HG03039 (cell line): ENCODE results near the gene NFATC1.

Source experiments
- ATAC-seq: cut with Tn5 transposase; IDR thresholded peaks from one replicate; pipeline ENCODE4 v1.9.1; 2021; ENCODE audit warnings: mild to moderate bottlenecking, moderate library complexity; ENCODE audit not compliant: unreplicated experiment

Gene NFATC1

DNA sequence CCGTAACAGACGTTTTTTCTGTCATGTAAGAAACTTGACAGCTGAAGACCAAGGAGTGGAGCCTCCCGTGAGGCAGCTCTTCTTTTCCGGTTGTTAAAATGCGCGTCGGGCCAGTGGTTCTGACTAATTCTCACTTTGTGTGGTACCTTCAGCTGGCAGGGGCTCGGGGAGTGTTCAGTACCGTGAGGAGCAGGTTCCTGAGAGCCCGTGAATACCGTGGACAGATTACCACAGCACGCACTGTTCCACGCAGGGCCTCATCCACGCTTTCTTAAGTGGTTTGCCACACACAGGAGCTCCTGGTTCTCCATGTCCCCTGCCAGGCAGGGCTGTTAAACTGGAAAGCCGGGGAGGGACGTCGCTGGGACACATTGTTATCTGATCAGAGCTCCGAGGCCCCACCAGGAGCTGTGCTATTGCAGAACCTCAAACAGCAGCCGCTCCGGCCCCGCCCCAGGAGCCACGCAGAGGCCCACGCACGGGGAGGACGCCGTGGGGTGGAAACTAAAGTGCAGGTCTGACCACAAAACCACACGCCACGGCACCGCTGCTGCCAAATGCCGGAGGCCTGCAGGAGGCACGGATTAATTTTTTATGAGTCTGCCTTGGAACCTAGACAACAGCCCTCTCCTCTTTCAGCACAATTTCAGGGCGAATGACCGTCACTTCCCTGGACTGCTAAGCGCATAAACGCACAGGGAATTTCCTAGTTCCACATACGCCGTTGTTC lies 43.3 kb downstream of the NFATC1 start:
- no peak for ATAC-seq

DNA sequence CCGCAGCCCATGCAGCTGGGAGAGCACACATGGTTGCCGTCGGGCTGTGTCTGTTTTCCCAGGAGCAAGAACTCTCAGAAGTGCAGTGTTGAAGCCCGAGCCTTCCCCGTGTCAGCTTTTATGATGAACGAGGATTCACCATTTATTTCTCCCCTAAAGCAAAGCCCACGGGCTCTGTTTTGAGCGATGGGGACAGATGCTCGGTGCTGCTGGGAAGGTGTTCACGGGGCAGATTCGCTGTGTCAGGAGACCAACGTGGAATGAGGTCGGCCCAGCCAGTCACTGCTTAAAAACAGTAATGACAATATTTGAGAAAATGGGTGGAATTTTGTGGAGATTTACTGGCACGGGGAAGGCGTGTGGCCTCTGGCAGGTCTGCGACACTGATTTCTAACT lies 43.9 kb downstream of the NFATC1 start:
- ATAC-seq, result no peak

DNA sequence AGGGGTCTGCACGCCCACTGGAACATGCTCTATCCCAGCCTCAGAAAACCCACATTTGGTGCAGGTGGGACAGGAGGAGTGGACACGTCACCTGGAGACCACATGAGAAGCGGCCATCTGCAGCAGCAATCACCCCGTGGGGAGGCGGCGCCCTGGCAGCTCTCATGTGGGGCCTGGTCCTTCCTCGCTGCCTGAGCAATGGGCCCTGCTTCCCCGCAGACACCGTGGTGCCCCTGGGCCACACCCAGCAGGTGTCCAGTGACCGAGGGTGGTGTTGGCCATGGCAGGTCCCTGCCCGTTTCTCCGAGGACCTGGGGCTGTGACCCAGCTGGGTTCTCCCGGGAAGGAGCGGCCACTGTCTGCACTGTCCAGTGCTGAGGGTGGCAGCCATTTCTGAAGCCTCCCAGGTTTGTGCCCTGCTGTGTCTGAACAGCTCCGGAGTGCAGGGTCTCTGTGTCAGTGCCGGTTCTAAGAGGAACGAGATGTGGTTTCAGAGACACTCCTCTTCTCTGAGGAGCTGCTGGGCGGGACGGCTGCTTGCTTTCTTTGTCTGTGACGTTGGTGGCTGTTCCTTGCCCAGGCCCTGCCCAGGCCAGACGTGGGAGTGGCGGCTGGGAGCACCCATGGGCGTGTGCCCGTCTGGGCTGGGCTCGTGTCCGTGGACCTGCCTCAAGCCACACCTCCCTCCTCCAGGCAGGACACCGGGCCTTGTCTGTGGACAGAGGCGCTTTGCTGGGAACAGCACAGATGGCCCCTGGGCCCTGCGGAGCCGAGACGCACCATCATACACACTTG lies 44.8 kb downstream of the NFATC1 start:
- no peak for ATAC-seq

DNA sequence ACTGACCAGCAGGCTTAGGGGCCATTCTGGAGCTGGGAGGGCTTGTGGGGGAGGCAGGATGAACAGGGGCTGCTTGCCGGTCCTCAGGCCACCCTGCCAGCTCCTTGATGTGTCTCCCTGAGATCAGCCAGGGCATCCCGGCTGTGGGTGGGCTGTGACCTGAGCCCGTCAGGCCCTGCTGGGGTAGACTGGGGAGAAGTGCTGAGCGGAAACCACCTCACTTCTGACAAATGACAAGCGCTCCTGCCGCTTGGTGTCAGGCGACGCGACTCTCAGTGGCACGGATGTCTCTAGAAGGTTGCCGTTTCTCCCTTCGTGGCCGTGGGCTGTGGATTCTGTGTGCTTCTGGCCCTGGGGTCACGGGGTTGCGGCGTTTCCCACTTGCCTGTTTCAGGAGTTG lies 45.7 kb downstream of the NFATC1 start:
- ATAC-seq, result no peak

DNA sequence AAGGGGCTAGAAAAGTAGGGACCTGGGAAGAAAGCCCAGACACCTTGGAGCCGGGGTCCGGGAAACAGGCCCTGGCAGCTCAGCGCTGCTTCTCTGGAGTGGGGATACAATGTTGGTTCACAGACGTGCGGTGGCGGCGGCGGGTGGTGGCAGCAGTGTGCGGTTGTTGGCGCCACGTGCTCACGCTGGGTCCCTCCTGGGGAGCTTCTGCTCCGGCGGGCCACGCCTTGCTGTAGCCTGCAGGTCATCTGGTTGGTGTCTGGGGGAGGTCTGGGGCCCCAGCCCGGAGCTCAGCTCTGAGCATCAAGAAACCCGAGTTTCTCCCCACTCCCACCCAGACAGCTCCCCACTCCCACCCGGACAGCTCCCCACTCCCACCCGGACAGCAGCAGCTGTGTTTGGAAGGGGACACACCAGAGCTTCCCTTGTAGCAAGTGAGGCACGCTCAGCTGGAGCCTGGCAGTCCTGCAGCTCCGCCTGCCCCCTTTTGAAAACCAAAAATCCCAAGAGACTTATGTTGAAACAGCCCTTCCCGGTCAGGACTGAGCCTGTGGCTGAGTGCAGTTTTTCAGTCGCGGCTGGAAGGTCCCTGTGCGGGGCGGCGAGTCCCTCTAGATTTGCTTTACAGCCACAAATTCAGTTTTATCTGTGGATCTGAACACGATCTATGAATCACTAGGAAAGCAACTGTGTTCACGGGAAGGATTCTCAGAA lies 46.9 kb downstream of the NFATC1 start:
- no peak for ATAC-seq

DNA sequence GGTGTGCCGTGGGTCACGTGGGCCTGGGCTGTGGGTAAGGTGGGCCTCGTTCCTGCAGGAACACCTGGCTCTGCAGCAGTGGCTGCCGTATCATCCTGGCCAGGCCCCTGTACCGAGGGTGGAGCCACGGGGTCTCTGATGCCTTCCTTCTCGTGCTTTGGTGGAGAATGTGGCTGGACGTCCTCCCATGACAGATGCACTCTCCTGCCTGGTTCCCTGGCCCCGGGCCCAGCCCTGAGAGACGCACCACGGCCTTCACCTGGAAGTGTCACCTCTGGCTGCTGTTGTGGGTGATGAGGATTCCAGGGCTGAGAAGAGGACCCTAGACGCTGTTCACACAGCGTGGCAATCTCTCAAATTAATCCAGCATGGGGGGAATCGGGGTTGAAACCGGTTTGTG lies 49.5 kb downstream of the NFATC1 start:
- ATAC-seq, result no peak

DNA sequence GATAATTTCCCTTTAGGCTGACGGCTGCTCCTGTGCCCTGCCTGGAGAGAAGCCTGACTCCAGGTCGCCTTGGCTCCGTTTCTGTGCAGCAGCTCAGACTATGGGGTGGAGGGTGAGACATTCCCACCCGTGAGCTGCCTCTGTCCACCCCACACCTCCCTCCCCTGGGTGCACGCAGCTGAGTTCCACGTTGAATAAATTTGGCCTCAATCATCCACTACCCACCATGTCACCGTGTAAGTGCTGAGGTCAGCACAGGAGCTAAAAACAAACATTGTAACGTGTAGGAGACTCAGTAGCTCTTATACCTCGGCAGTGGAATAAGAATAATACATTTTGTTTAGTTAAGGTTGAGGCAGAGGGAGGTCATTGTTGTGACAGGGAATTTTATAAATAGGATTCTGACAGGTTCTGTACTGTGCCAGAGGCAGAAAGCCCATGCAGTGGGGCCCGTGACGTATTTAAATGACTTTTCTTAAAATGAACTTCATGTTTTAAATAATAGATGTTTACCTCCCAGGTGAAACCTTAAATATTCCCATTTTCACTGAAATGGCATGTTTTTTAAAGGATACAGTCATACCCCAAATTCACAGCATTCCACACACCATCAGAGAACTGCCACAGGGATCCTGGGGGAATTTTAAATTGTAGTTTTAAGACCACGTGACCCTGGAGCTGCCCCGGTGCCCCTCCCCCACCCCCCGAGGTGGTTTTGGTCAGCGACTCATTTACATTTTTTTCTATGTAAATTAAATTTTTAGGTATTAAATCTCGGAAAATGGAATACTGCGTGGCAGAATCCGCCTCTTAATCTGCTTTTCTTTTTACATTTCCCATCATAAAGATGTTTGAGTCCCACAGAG lies 50.2 kb downstream of the NFATC1 start:
- no peak for ATAC-seq

DNA sequence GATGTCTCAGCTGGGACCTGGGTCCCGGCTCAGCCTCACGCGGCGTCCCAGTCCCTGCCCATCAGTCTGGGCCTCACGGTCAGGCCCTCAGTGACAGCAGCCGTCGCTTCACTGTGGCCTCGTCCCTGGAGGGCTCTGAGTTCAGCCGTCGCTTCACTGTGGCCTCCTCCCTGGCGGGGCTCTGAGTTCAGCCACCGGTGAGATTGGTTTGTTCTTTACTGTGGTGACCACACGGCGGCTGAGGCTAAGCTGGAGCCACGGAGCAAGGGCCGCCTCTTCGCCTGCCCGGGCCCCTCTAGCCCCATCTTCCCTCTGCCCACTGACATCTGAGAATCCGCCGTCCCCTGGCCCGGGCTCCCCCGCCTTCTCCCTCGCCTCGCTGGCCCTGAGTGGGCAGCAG lies 51.2 kb downstream of the NFATC1 start:
- ATAC-seq, result no peak

DNA sequence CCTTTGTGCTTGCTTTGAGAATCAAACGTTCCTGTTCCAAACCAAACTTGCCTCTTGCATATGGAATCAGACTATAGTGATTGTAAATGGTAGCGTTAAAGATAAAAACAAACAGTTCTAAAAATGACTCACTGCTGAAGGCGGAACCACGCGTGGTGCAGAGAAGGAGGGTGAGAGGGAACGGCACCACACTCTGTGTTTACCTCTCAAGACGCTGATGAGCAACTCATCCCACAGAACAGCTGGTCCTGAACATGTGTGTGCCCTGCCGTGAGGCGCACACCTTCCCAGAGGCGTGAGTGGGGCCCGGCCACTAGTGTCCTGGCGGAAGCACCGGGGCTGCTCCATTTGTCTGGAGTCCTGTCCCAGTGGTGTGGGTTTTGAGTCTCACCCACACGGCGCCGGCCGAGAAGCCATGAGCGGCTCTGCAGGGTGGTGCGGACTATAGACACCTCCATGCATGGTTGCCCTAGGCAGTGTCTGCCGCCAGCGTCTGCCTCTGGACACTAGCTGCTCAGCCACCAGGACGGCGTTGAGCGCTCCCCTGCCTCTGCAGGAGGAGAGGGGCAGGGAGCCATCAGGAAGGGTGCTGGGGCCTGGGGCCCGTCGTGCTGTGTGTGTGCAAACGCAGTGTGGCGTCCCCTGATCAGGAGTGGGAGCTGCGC lies 52.1 kb downstream of the NFATC1 start:
- ATAC-seq, result no peak

DNA sequence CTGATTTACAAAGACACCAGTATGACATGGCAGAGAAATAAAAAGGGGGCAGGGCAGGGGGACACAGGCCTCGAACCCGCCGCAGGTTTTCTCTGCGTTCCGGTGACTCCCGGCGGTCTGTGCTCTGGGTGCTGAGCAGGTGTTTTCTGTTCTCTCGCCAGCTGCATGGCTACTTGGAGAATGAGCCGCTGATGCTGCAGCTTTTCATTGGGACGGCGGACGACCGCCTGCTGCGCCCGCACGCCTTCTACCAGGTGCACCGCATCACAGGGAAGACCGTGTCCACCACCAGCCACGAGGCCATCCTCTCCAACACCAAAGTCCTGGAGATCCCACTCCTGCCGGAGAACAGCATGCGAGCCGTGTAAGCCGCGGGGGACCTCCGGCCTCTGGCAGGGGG lies 52.9 kb downstream of the NFATC1 start:
- ATAC-seq, result no peak

DNA sequence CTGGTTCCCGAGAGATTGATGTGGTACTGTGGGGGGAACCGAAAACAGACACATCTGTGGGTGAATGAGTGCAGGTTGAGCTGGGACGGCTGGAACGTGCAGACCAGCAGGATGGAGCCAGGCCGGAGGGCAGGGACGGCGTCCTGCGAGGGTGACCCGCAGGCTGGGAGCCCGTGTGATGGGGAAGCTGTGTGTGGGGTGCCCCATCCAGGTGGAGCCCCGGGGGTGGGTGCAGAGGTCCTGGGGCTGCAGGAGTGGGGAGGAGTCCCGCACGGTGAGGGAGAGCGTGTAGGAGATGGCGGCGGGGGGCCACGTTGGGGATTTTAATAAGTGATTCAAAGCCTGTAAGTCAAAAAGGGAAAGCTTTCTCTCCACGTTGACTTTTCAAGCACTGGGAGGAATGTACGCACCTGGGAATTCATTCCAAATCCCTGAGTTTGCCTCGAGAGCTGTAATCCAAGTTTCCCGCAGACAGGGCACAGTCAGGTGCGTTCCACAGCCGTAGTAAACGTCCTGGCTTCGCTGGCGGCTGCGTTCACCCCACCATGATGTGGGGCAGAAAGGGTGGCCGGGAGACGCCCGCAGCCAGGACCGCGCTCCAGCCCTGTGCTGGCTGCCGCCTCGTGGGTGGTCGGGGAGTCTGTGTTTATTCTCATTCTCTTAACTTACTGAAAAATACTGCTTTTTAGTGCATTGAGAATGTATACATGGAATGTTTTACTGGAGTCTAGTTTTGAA lies 54.0 kb downstream of the NFATC1 start:
- ATAC-seq, result no peak

DNA sequence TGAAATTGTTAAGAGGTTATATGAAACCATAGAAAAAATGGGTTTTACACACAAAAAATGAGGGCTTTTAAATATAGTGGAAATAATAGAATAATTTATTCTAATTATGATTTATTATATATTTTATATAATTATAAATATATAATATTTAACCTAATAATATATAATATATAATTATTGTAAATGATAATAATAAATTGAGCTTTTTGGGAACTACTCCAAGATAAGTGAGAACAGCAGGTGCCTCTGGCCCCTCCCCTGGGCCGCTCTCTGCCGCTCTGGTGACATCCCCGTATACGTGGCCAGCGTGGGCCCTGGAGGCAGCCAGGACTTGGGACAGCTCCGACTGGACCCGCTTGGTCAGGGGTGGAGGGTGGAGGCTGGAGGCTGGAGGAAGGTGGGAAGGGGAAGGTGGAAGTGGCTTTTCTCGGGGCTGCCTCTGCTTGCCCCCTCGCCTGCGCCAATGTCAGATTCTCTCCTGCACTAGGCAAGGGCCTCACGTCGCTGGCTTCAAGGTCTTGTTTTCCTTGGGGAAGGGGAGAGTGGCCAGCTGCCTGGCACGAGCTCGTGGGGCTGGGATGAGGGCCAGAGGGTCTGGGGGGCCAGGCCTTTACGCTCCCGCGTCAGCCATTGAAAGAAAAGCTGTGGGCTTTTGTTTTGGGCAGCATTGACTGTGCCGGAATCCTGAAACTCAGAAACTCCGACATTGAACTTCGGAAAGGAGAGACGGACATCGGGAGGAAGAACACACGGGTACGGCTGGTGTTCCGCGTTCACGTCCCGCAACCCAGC lies 54.8 kb downstream of the NFATC1 start:
- ATAC-seq, result no peak

DNA sequence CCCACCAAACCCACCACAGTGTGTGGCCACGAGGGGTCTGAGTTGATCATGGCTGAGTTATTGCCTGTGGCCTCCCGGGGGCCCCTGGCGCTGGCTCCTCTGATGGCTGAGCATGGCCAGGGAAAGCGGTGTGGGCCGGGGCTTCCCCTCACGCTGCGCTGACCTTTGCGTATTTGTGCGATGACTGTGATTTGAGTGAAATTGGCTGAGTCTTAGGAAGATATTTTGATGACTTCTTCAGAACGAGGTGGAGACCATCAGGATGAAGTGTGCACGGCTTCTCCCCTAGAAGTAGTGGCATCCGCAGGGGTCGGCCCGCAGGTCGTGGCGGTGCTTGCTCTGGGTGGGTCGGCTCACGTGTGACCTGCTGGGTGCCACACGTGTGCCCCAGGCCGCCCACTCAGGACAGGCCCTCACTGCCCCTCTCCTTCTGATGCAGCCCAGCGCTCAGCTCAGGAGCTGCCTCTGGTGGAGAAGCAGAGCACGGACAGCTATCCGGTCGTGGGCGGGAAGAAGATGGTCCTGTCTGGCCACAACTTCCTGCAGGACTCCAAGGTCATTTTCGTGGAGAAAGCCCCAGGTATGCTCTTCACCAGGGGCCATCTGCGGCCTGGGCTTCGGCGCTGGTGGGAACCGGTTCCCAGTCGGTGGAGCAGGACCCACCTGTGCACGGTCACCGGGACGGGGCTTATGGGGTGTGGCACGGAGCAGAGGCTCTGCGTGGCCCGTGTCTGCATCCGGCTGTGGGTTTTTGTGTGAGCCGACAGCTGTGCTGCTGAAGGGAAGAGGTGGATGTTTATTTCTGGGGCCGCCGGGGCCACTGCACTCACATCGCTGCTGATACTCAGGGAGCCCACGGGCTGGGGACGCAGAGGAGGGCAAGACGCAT lies 55.8 kb downstream of the NFATC1 start:
- no peak for ATAC-seq

DNA sequence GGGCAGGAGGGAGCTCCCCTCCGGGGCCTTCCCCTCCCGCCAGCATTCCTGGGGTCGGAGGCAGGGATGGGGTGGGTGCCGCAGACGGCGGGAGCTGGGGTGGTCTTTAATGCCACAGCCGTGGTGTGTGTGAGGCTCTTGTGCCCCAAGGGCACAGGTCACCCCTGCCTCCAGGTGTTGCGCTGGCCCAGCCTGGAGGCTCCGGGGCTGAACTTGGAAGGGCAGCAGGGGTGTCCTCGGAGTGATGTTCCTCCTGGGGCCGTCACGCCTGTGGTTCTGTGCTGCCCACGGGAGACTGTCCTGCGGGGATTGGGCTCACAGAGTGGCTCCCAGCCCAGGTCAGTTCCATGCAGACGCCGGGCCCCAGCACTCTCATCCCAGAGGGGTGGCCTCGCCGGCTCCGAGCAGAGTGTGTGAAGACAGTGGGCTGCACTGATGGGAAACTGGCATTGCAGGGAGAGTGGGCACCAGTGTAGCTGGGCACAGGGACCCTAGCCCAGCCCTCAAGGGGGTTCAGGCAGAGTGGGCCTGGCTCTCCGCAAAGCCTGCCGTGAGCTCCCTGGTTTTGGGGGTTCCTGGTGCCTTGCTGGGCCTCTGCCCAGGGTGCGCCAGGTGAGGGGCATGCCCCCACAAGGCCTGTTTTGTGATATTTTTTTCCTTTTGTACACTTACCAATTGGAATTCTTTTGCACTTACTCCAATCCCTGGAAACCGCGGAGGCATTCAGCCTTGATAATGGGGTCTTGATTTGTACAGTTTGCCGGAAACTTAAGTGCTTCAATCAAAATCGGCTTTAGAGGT lies 56.7 kb downstream of the NFATC1 start:
- ATAC-seq, result no peak

DNA sequence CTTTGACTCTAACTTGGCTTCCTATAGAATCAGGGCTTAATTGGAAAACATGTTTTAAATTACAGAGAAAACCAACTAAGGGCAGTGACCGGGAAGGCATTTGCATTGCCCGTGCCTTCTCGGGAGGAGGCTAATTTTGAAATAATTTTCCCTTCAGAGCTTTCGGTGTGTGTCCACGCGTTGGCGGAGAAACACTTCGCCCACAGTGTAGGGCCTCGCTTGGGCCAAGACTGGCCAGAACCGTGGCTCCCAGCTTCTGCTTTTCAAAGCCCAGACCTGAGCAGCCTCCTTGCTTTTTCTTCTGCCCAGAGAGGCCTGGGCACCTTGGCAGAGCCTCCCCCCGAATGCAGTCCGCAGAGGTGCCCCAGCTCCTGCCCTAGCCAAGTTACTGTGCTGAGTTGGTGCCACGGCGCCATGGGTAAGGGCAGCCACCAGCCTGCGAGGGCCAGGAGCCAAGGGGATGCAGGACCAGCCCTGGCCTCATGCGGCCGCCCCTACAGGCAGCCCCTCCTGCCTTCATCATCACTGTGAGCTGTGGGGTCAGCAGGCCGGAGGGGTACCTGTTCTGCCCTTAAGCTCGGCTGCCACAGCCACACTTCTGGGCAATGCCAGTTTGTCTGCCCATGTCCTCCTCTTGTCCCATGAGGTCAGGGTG lies 57.4 kb downstream of the NFATC1 start:
- no peak for ATAC-seq
